Mesothelial cell of epicardium (in vitro differentiated cells): ENCODE measurements around the gene MINDY4. TPM values are rescaled to one million over a fixed set of nuclear protein-coding genes. Genes with fewer than 3 reads are reported as not detected.
A peak's percentile ranks its signal among the peaks of the same experiment; 100 is the strongest.

Source experiments
- DNase-seq, 2 experiments: peaks; one replicate each; pipeline ENCODE4 v3.0.0; 2021; ENCODE audit warnings: low spot score in 2 of 2; ENCODE audit not compliant: unreplicated experiment in 2 of 2
- H3K27ac Mint-ChIP-seq: 2 replicates; pipeline ENCODE4 v1.8.0; 2021; ENCODE audit warnings: mixed read lengths
- H3K27me3 Mint-ChIP-seq: 2 replicates; pipeline ENCODE4 v1.8.0; 2021; ENCODE audit warnings: low read depth, mixed read lengths
- H3K36me3 Mint-ChIP-seq: 2 replicates; pipeline ENCODE4 v1.8.0; 2021; ENCODE audit warnings: mixed read lengths
- H3K4me1 Mint-ChIP-seq: 2 replicates; pipeline ENCODE4 v1.8.0; 2021; ENCODE audit warnings: mixed read lengths
- H3K4me3 Mint-ChIP-seq: 2 replicates; pipeline ENCODE4 v1.8.0; 2021; ENCODE audit warnings: mild to moderate bottlenecking, moderate library complexity, mixed read lengths
- H3K9me3 Mint-ChIP-seq: 2 replicates; pipeline ENCODE4 v1.8.0; 2021; ENCODE audit warnings: mixed read lengths
- CTCF ChIP-seq: fragments of 200-600 bp; sonication (generic); IDR thresholded peaks from one replicate; pipeline ENCODE4 v1.5.0; 2021; ENCODE audit warnings: antibody characterized with exemption; ENCODE audit not compliant: unreplicated experiment
- total RNA-seq: library from RNA; stranded (reverse); gene quantifications from 3 replicates; pipeline ENCODE4 v1.2.1, GENCODE V29; 2021

MINDY4 gene
- total RNA-seq, 1 donor from 2014 or later = 10.8 TPM

GRCh38 chr7:30917216-30917893 is 146.1 kb downstream of the MINDY4 start:
- DNase-seq = no peak
- no peaks in the 10 kb centered on the region for H3K27me3 Mint-ChIP-seq
- no peak overlapping the region for H3K4me3 Mint-ChIP-seq
- H3K36me3 Mint-ChIP-seq = no peaks in the 10 kb centered on the region
- no peaks in the 10 kb centered on the region for H3K9me3 Mint-ChIP-seq
- H3K4me1 Mint-ChIP-seq = peaks cover 44% of the 10 kb centered on the region
- TF ChIP-seq CTCF = no peak
- H3K27ac Mint-ChIP-seq = no peak overlapping the region

- Mint-ChIP-seq H3K27me3 (no peaks in the 10 kb centered on the region), H3K9me3 (no peaks in the 10 kb centered on the region), H3K4me1 (peaks cover 33% of the 10 kb centered on the region), H3K27ac (no peak overlapping the region), H3K4me3 (no peak overlapping the region), H3K36me3 (no peaks in the 10 kb centered on the region)
- DNase-seq = no peak
- no peak for TF ChIP-seq CTCF
Measured at GRCh38 chr7:30918676-30919075, 147.5 kb downstream of the MINDY4 start.

GRCh38 chr7:30920021-30920583 is 148.9 kb downstream of the MINDY4 start:
- H3K4me1 Mint-ChIP-seq = peaks cover 31% of the 10 kb centered on the region
- H3K36me3 Mint-ChIP-seq = no peaks in the 10 kb centered on the region
- H3K27me3 Mint-ChIP-seq = no peaks in the 10 kb centered on the region
- no peaks in the 10 kb centered on the region for H3K9me3 Mint-ChIP-seq
- no peak overlapping the region for H3K27ac Mint-ChIP-seq
- TF ChIP-seq CTCF = no peak
- H3K4me3 Mint-ChIP-seq = no peak overlapping the region
- peak in 1 of 2 experiments; percentile 3 for DNase-seq

- H3K4me1 Mint-ChIP-seq = peaks cover 29% of the 10 kb centered on the region
- no peak overlapping the region for H3K4me3 Mint-ChIP-seq
- H3K36me3 Mint-ChIP-seq = no peaks in the 10 kb centered on the region
- H3K27me3 Mint-ChIP-seq = no peaks in the 10 kb centered on the region
- H3K27ac Mint-ChIP-seq = peak overlapping the region; percentile 59
- peak in 1 of 2 experiments; percentile 8 for DNase-seq
- TF ChIP-seq CTCF = no peak
- no peaks in the 10 kb centered on the region for H3K9me3 Mint-ChIP-seq
Measured at GRCh38 chr7:30920584-30921539, 149.6 kb downstream of the MINDY4 start.

- Mint-ChIP-seq H3K4me3 (no peak overlapping the region), H3K27ac (no peak overlapping the region), H3K4me1 (peaks cover 21% of the 10 kb centered on the region), H3K9me3 (no peaks in the 10 kb centered on the region), H3K27me3 (no peaks in the 10 kb centered on the region), H3K36me3 (no peaks in the 10 kb centered on the region)
- DNase-seq = peak; percentile 10 to 36
- no peak for TF ChIP-seq CTCF
Measured at GRCh38 chr7:30921540-30922401, 150.6 kb downstream of the MINDY4 start.
